Subcutaneous adipose tissue (tissue), 4 donors: Measurements from ENCODE around the gene FILIP1. TPM values are rescaled to one million over a fixed set of nuclear protein-coding genes. Genes with fewer than 3 reads are reported as not detected.

Experiments used
- CTCF ChIP-seq: fragments of 450-650 bp; IDR thresholded peaks from one replicate; pipeline ENCODE4 v1.5.1; 2016; ENCODE audit warnings: low read depth, mild to moderate bottlenecking, control low read depth, antibody characterized with exemption, moderate library complexity
- total RNA-seq, 4 donors: library from RNA; depleted of rRNA; stranded (reverse); fragments of >200 nt; gene quantifications; one replicate each; pipeline ENCODE4 v1.1.0, GENCODE V29; 2016

Gene FILIP1
- total RNA-seq, 4 donors from 2014 or later: 3.4 to 16.2 (median 5.8) TPM

- no peak for TF ChIP-seq CTCF
Measured at GRCh38 chr6:75486850-75487518, 6.6 kb downstream of the FILIP1 start.

- TF ChIP-seq CTCF: no peak
Measured at GRCh38 chr6:75484535-75484934, 9.1 kb downstream of the FILIP1 start.

GRCh38 chr6:75483136-75483952, 10.3 kb downstream of the FILIP1 start:
- TF ChIP-seq CTCF: no peak

GRCh38 chr6:75481936-75482593, 11.5 kb downstream of the FILIP1 start:
- no peak for TF ChIP-seq CTCF

DNA sequence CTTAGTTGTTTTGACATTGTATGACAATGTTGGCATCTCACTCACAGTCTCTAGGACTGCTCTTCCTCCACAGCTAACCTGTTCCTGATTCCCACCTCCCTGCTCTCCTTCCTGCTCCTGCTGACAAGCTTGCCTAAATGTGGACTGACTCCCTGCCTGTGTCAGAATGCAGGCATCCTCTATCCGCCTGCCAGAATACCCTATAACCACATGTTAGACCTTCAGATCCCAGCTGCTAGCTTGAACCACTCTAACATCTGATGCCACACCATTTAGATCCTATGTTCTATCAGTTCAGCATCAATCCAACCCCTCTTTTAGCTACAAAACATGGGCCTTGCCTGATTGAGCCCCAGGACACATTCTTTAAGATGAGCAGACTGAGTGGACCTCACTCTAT, 12.2 kb downstream of the FILIP1 start:
- no peak for TF ChIP-seq CTCF

- TF ChIP-seq CTCF: no peak
Measured at GRCh38 chr6:75480425-75480824, 13.2 kb downstream of the FILIP1 start.

GRCh38 chr6:75479712-75480111, 13.9 kb downstream of the FILIP1 start:
- no peak for TF ChIP-seq CTCF
